ENCODE measurements around the gene SH3BP5.

Gene SH3BP5

DNA sequence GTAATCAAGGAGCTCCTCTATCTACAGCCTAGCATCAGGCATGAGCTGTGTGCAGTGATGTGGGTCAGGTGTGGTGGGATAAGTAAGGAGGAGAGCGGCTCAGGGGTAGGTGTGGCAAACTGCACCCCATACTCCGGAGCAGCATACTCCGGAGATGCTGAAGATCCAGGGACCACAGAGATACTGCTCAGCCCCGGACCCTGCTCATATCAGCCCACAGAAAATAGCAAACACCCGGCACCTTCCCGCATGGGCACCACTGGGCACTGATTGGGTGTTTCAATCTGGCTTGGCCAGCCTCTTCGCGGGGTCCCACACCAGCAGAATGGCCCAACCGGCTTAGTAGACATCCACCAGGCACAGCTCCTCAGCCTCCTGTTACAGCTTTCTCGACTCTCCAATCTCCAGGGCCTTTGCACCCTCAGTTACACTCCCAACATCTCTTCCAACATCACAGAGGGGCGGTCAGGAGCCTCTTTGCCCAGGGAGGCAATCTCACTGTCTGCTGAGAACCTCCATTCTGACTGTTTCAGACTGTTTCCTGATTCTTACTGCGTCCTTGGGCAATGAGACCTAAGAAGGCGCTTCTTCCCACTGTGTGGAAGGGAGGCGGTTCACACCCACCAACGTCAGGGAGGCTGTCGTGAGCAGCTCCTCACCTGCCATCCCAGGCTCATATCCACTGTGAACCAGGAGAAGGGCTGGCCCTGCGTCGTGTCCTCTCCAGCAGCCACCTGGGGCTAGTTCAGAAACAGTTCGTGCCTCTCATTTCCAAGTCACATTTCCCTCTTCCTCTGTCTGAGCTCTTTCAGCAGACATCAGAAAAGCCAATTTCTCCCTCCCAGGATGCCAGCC is 66.5 kb downstream of the SH3BP5 start:
- H3K4me3 ChIP-seq (IDR thresholded peaks at IDR 0.05; ENCODE audit: insufficient read depth, low read depth, low read length), result no peak overlapping the region
- H3K27me3 ChIP-seq (ENCODE audit: insufficient read depth, low read depth), result no peaks in the 10 kb centered on the region
- no peak overlapping the region for H3K27ac ChIP-seq
- H3K36me3 ChIP-seq (ENCODE audit: insufficient read depth), result no peaks in the 10 kb centered on the region
- no peak overlapping the region for H3K9ac ChIP-seq
- H2AFZ ChIP-seq (ENCODE audit: low read depth), result no peak overlapping the region
- TF ChIP-seq, protein P1, sequence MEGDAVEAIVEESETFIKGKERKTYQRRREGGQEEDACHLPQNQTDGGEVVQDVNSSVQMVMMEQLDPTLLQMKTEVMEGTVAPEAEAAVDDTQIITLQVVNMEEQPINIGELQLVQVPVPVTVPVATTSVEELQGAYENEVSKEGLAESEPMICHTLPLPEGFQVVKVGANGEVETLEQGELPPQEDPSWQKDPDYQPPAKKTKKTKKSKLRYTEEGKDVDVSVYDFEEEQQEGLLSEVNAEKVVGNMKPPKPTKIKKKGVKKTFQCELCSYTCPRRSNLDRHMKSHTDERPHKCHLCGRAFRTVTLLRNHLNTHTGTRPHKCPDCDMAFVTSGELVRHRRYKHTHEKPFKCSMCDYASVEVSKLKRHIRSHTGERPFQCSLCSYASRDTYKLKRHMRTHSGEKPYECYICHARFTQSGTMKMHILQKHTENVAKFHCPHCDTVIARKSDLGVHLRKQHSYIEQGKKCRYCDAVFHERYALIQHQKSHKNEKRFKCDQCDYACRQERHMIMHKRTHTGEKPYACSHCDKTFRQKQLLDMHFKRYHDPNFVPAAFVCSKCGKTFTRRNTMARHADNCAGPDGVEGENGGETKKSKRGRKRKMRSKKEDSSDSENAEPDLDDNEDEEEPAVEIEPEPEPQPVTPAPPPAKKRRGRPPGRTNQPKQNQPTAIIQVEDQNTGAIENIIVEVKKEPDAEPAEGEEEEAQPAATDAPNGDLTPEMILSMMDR (conservative IDR thresholded peaks at IDR 0.05; ENCODE audit: low read depth, low read length), result no peak
- no peaks in the 10 kb centered on the region for H3K79me2 ChIP-seq (ENCODE audit: insufficient read depth, low read depth)
- H3K4me1 ChIP-seq (ENCODE audit: low read depth, poor library complexity, severe bottlenecking), result no peaks in the 10 kb centered on the region
- H3K4me2 ChIP-seq, result no peak overlapping the region
- H4K20me1 ChIP-seq (ENCODE audit: insufficient read depth), result no peaks in the 10 kb centered on the region

- Histone ChIP-seq H3K4me1 (ENCODE audit: low read depth, poor library complexity, severe bottlenecking) (no peaks in the 10 kb centered on the region), H3K36me3 (ENCODE audit: insufficient read depth) (no peaks in the 10 kb centered on the region), H3K27me3 (ENCODE audit: insufficient read depth, low read depth) (no peaks in the 10 kb centered on the region), H3K79me2 (ENCODE audit: insufficient read depth, low read depth) (no peaks in the 10 kb centered on the region), H2AFZ (ENCODE audit: low read depth) (no peak overlapping the region), H3K4me3 (IDR thresholded peaks at IDR 0.05; ENCODE audit: insufficient read depth, low read depth, low read length) (no peak overlapping the region), H3K27ac (no peak overlapping the region), H3K4me2 (no peak overlapping the region), H4K20me1 (ENCODE audit: insufficient read depth) (no peaks in the 10 kb centered on the region), H3K9ac (no peak overlapping the region)
- TF ChIP-seq, protein P1 (conservative IDR thresholded peaks at IDR 0.05; ENCODE audit: low read depth, low read length), result no peak
Measured at GRCh38 chr3:15264486-15264885, 67.9 kb downstream of the SH3BP5 start.

- H3K4me1 ChIP-seq (ENCODE audit: low read depth, poor library complexity, severe bottlenecking), result no peaks in the 10 kb centered on the region
- TF ChIP-seq, protein P1 (conservative IDR thresholded peaks at IDR 0.05; ENCODE audit: low read depth, low read length), result no peak
- no peaks in the 10 kb centered on the region for H3K79me2 ChIP-seq (ENCODE audit: insufficient read depth, low read depth)
- H2AFZ ChIP-seq (ENCODE audit: low read depth), result no peak overlapping the region
- H3K4me3 ChIP-seq (IDR thresholded peaks at IDR 0.05; ENCODE audit: insufficient read depth, low read depth, low read length), result no peak overlapping the region
- no peaks in the 10 kb centered on the region for H4K20me1 ChIP-seq (ENCODE audit: insufficient read depth)
- H3K9ac ChIP-seq, result no peak overlapping the region
- no peaks in the 10 kb centered on the region for H3K36me3 ChIP-seq (ENCODE audit: insufficient read depth)
- no peaks in the 10 kb centered on the region for H3K27me3 ChIP-seq (ENCODE audit: insufficient read depth, low read depth)
- H3K27ac ChIP-seq, result no peak overlapping the region
- no peak overlapping the region for H3K4me2 ChIP-seq
Measured at GRCh38 chr3:15263926-15264325, 68.5 kb downstream of the SH3BP5 start.

DNA sequence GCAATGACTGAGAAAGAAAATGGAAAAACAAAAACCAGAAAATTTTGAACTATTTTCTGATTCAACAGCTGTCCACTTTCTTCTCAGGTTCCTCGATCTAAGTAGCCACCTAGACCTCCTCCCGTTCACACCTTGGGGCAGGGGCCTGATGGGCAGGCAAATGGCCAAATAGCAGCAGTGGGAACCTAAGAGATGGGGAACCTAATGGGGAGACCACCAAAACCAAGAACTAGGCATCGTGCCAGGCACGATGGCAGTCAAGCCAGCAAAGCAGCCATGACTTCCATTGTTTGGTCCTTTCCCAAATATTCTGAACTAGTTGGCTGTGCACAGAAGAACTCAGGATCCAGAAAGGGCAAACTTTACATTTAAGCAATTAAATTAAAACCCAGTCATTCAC is 69.3 kb downstream of the SH3BP5 start:
- H3K79me2 ChIP-seq (ENCODE audit: insufficient read depth, low read depth), result no peaks in the 10 kb centered on the region
- no peaks in the 10 kb centered on the region for H4K20me1 ChIP-seq (ENCODE audit: insufficient read depth)
- no peaks in the 10 kb centered on the region for H3K4me1 ChIP-seq (ENCODE audit: low read depth, poor library complexity, severe bottlenecking)
- H3K36me3 ChIP-seq (ENCODE audit: insufficient read depth), result no peaks in the 10 kb centered on the region
- no peaks in the 10 kb centered on the region for H3K27me3 ChIP-seq (ENCODE audit: insufficient read depth, low read depth)
- TF ChIP-seq, protein P1 (conservative IDR thresholded peaks at IDR 0.05; ENCODE audit: low read depth, low read length), result no peak
- no peak overlapping the region for H3K4me3 ChIP-seq (IDR thresholded peaks at IDR 0.05; ENCODE audit: insufficient read depth, low read depth, low read length)
- H3K27ac ChIP-seq, result no peak overlapping the region
- H3K9ac ChIP-seq, result no peak overlapping the region
- H3K4me2 ChIP-seq, result no peak overlapping the region
- H2AFZ ChIP-seq (ENCODE audit: low read depth), result no peak overlapping the region
